HG03457 (cell line): Measurements from ENCODE around the gene IQSEC1.

ENCODE experiments used
- ATAC-seq: cut with Tn5 transposase; IDR thresholded peaks from one replicate; pipeline ENCODE4 v1.9.1; 2021; ENCODE audit warnings: moderate number of reproducible peaks; ENCODE audit not compliant: unreplicated experiment

Gene IQSEC1

DNA sequence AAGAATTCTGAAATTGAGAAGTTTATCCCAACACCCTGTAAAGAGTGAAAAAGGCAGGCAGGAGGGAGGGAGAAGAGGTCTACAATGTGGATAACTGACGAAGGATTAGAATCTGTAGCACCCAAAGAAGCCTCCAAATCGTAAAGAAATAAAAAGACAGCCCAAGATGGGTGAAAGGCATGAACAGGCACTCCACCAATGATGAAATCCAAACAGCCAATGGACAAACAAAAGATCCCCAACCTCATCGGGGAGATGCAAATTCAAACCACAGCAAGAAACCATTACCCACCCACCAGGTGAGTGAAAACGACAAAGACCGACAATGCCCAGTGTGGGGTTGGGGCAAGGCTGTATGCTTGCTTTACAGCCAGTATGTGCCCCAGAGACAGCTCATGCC lies 85.6 kb downstream of the IQSEC1 start:
- ATAC-seq = no peak

DNA sequence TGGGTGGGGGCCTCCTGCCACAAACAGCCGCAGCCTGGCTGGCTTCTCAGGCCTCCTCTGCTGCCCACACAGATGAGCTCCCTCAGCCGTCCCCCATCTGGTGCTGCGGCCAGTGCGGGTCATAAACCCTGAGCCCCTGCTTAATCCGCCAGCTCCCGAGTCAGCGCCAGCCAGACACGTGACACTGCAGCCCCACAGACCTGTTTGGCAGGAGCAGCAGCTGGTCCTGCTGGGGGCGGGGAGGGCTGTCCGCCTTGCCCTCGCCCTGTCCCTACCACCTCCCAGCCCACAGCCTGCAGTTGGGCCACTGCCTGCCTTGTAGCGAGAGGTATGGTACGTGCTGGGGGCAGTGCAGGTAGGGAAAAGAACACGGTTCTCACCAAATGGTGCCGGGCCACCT lies 86.2 kb downstream of the IQSEC1 start:
- ATAC-seq = no peak

DNA sequence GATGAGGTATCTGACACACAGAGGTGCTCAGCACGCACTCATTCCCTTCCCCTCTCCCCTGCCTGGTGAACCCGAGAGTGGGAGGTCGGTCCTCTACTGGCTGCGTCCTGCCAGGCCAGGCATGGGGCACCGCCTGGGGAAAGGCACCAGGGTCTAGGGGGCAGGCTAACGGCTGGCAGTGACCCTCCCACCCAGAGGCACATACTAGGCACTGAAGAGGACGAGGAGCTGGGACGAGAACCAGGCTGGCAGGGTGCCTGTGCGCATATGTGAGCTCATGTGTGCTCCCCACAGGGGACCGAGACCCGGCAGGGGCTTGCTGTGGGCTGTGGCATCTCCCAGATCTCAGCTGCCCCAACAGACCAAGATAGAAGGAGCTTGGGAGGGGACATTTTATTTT lies 86.7 kb downstream of the IQSEC1 start:
- no peak for ATAC-seq

DNA sequence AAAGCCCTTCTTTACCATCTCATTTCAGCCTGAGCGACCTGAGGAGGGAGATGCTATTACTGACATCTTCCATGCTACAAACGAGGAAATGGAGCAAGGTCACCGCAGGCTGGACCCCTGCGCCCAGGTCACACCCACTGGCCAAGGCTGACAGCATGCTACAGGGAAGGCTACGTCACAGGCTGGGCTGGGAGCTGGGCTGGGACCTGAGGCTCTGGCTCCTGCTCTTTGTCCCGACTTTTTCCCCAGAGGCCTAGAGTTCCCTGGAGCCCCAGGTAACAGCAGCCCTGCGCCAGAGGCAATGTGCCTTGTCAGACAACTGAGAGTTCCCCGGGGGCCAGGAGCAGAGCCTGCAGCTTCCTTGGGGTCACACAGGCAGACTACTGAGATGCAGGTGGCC lies 87.2 kb downstream of the IQSEC1 start:
- ATAC-seq = no peak

DNA sequence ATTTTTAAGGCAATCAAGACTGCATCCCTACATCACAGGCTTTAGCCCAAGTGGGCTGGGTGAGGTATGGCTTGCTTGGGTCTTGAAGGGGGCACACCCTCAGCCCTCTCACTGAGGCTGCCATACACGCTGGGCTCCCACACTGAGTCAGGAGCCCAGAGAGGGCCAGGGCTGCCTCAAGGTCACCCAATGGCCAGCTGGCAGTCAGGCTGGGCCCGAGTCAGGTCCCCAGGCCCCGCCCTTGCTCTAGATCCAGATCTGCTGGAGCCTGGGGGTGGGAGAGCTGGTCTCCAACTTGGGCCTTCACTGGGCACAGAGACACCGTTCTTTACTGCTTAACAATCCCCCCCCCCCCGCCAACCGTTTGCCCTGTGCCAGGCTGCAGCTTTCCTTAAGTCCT lies 88.1 kb downstream of the IQSEC1 start:
- no peak for ATAC-seq

DNA sequence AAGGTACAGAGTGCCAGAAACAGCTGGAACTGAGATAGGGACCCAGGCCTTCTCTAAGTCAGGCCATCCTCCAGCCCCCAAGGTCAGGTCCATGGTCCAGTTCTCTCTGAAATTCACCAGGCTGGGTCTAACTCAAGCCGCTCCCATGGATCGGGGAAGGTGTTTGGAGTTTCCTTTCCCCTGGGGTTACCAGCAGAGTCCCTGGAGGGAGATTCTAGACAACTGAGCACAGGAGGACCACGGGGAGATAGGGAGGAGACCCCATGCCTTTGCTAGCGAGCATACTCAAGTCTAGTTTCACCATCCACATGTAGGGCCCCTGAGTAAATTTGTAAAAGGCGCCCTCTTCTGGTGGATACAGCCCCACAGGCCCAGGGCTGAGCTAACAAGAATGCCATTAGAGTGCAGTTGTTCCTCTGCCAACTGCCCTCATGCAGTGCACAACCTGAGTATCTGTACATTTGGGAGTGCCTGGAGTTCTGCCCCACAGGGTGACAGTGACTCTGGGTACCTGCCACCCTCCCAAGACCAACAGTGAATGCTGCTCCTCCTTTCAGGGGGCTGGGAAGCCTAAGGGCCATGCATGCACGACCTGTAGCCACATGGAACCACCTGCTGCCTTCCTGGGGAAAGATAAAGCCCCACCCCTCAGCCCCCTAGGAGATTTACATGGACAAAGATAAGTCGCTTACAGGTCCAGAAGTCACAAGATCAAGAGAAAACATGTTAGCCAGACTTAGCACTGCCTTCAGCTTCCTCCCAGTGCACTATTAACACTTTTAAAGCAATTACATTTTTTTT lies 89.0 kb downstream of the IQSEC1 start:
- no peak for ATAC-seq

DNA sequence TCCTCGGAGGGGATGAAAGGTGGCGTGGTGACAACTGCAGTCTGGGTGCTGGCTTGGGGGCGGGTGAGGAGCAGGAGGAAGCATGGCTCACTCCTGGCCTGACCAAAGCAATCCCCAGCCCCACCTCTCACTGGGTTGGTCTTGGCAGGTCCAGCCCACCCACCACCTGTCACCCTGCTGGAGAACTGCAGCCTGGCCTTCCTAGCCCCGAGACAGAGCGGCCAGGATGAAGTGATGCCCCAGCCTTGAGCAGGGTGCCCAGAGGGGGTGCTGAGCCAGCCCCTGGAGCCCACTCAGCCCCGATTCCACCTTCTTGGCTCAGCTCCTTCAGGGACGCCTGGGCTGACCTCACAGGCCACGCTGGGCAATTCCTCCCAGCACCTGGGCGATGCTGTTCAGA lies 89.9 kb downstream of the IQSEC1 start:
- no peak for ATAC-seq

DNA sequence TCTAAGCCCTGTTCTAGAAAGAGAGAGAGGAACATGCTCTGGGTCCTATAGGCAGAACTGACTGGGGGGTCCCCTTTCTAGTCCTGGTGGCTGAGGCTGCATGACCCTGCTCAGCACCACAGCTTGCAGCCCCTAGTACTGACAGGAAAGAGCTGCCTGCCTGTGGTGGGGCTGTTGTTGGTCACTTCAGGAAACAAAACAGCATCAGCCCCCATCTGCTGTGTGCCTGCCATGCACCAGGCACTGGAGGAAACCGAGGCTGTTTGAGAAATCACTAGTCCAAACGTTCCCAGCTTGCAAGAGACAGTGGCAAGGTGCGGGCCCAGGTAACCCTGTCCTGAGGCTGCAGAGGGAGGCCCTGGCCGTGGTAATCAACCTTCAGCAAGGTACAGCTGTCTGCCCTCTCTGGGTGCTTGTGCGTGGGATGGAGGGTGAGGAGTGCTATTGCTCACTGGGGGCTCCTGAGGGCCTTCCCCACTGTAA lies 90.6 kb downstream of the IQSEC1 start:
- ATAC-seq = peak; percentile 43

DNA sequence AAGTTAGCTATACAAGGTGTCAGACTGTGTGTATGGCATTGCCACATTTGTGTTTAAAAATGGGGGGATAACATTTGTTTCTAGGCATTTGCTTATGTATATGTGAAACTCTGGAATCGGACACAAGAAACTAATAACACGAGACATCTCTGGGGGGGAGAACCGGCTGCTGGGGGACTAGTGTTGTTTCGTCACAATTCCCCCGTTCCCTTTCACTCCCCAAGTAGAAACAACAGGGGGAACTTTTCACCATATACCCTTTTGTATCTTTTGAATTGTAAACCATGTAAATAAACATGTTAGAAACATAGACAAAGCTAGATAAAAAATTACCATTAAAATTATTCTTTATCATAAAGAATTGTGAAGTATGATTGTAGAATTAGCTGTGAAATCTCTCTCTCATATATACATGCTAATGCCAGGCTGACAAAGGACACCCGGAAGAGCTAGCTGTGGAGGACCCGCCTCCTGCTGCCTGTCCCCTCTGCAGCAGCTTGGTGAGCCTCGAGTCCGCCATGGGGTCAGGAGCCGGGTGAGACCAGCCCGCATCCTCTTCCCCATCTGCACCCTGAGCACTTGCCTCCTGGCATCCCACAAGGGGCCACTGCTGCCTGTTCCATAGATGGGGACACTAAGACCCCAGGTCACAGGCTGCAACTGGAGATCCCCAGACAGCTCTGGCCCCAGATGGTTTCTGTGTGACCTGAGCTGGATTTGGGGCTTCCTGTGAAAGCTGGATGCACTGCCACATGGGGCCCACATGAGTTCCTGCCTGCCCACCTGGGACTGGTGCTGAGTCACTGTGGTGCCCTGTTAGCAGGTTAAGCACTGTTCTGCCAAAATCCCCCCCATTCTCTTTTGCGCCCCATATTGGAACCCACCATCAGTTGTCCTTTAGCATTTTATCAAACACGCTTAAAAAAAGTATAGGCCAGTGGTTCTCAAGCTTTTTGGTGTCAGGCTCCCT lies 91.6 kb downstream of the IQSEC1 start:
- ATAC-seq = no peak

DNA sequence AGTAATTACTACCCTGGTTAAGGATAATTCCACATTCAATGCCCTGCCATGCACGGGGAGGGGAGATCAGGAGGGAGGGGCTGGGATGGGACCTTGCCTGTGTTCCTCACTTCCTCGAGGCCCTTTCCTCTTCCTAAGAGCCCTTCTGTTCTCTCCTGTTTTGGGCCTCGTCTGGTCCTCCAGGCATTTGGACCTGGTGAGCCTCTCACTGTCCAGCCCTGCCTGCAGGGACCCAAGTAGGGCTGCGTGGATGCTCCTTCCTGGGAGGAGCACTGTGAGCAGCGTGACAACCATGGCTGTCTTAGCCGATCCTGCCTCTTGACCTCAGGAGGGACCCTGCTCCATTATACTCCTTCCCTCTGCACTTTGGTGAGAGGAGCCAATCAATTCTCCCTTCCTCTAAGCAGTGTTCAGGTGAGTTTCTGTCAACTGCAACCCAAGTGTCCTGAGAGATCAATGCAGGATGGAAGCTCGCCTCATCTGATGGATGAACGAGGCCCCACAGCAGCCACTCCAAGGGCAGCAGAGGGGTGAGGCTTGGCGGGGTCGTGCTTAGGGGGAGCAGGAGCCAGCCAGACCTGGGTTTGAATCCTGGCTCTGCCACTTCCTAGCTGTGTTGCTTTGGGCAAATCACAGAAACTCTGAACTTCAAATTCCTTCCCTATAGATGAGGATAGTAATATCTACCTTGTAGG lies 92.5 kb downstream of the IQSEC1 start:
- ATAC-seq = no peak

DNA sequence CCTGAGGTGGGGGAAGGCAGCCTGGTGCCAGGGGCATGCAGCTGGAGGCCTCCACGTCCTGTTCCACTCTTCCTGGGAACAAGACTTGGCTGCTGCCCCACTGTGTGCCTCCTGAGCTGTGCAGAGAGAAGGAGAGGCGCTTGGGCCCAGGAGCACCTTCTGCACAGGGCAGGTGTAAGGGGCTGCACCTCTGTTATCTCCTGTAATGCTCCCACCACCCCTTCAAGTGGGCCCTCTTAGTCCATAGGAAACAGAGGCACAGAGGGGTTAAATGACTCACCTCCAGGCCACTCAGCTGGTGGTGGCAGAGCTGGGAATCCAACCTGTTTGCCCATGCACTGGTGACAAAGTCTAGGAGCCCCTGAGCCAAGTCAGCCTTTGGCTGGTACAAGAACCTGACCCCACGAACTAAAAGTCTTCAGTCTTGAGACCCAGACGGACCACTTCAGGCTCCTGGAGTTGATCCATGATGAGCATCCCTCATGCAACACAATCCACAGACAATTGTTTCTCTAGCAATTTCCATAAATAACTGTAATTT lies 93.2 kb downstream of the IQSEC1 start:
- no peak for ATAC-seq

DNA sequence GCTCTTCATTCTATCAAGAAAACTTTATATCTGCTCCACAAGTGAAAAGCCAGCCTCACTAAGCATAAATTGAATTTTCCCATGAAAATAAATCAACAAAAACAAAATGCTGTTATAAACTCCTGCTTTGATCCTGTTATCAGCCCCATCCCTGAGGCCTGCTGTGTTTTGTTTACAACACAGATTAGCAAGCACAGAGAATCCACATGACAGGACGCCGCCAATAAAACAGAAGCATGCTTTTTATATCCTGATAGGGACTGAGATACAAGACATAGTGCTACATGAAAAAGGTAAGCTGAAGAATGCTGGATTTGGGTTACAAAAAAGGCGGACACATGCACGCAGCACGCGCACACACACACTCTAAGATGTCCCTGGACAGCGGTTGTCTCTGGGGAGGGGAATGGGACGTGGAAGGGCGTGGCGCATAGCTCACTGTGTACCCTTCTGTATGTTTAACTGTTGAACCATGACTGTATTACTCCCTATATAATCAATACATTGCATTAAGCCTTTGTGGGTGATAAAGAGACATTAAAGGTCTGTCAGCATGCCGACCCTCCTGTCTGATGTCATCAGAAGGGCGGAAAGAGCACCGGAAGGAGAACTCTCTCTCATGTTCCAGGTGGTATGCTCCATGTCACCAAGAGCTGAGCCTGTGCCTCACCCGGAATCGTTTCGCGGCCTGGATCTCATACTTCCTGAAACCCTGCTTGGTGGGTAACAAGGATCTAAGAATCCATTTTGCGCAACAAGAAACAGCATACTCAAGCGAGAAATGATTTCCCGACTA lies 93.9 kb downstream of the IQSEC1 start:
- no peak for ATAC-seq

DNA sequence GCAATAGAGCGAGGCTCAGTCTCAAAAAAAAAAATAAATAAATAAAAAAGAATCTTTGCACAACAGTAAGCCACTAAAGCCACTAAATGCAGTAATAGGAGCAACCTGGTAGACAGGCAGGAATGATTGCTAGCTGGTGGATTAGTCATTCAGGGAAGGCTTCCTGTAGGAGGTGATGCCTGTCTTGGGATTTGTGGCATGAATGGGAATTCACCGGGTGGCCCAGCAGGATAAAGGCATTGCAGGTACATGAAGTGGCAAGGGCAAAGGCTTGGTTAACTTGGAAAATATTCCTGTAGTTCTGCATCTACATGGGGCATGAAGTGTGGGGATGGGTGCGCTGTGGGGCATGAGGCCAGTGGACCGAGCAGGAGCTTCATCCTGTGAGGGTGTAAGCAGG lies 94.5 kb downstream of the IQSEC1 start:
- no peak for ATAC-seq

DNA sequence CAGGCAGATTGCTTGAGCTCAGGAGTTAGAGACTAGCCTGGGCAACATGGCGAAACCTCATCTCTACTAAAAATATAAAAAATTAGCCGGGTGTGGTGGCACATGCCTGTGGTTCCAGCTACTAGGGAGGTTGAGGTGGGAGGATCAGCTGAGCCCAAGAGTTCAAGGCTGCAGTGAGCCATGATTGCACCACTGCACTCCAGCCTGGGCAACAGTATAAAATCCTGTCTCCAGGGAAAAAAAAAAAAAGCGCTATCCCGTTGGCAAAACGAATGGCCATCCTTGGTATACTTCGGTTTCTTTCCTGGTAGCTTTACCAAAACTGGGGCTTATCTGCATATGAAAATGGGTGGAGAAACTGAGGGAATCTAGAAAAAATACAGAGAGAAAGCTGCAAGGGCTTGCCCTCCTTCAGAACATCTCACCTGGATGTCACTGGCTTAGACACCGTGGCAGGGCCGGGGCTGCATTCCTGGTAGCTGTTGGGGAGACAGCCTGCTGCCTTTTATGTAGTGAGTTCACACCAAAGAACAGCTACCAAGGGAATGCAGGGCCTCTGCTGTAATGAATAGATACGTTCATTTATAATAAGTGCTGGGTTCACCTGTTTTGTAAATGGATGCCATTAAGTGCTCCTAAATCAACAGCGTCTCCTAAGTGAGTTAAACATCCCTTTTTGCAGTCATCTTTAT lies 96.0 kb downstream of the IQSEC1 start:
- ATAC-seq = no peak

DNA sequence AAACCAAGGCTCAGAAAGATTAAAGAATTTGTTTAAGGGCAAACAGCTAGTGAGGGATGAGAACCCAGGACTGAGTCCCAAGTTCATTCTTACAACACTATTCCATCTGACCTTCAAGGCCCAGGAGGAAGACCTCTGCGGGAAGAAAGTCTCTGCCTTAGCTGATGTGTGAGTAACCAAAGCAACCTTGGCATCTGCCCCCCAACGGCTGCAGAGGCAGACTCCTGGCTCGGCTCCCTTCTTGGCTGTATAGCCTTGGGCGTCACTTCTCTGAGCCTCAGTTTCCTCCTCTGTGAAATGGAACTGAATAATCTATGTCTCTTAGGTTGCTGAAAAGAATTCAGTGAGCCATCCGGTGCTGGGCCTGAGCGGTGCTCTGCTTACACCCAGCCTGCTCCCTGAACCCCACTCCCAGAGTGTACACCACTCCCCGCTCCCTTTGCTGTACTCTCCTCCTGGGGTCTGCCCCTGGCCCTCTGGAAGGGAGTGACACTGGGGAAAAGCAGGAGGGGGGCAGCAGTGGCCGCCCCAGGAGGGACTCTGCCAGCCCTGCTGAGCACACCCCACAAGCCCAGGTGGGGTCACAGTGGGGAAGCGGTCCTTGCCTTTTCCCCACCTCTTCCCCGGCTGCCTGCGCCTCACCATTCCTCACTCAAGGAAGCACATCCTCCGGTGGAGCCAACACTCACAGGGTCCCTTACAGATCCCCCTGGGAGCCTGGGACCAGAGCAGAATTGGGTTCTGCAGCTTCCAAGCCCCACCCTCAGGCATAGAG lies 97.3 kb downstream of the IQSEC1 start:
- ATAC-seq = no peak

DNA sequence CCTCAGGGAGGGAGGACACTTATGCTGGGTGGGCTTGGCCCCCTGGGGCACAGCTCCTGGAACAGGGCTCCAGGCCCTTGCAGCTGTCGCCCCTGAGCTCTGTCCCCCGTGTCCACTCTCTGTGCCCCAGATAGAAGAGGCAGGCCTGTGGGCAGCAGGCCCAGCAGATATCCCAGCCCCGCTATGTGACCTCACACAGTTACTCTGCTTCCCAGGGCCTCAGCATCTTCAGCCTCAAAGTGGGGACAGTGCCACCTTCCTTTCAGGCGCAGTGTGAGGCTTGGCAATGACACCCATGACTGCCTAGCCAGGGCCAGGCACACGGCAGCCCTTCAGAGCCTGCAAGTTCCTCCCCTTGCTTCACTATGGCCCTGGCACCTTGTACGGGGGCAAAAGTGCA lies 98.4 kb downstream of the IQSEC1 start:
- ATAC-seq = no peak

DNA sequence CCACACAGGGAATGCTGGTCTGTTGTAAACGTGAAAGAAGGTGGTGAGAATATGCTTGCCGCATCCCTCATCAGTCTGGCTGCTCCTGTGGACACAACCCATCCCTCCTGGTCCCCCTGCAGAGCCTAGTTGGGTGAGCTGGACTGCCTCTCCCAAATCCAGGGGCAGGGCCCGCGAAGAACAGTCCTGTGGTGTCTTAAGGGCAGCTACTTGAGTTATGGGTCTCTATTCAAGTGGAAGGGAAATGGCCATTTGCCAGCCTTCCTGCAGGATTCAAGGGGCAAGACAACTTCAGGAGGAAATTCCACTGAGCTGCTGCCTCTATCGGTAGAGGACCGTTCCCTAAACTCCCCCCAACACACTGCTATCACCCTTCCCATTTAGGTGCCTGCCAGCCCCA lies 98.9 kb downstream of the IQSEC1 start:
- no peak for ATAC-seq

DNA sequence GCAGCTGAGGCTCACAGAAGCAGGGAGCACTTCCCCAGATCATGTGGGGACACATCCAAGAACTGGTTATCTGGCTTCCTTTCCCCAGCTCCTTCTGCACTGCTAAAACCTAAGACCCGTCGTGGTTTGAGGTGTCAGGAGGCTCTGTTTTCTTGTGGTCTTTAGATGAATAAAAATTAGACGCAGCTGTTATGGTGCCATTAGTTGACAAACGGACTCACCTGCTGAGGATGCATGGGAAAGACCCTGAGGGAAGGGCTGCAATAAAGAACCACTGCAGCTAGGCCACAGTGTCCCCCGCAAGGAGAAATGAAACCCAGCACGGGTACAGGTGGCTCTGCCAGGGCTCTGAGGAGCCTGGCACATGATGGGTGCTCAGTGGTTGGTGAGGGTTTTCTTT lies 99.4 kb downstream of the IQSEC1 start:
- no peak for ATAC-seq
